Tibial nerve (tissue), 4 donors: ENCODE data around the gene NKX2-1.

Experiments used
- EP300 ChIP-seq, 2 donors: sonication (generic); formaldehyde crosslinking; IDR thresholded peaks; one replicate each; pipeline ENCODE4 v1.6.1; 2017; ENCODE audit warnings: antibody characterized with exemption in 2 of 2, mild to moderate bottlenecking in 1 of 2
- POLR2A ChIP-seq, 2 donors: fragments of 450-650 bp; IDR thresholded peaks; one replicate each; pipeline ENCODE4 v1.6.1; 2017; ENCODE audit warnings: antibody characterized with exemption in 2 of 2, mild to moderate bottlenecking in 2 of 2, moderate library complexity in 2 of 2
- TF ChIP-seq, protein P1 (sequence below), 5 experiments: fragments of 200-600 bp in 3 of 5; fragments of 450-650 bp in 2 of 5; sonication (generic) in 3 of 5; IDR thresholded peaks; one replicate each; pipeline ENCODE4 v1.5.1; 2016 to 2019; ENCODE audit warnings: antibody characterized with exemption in 5 of 5, mild to moderate bottlenecking in 3 of 5, moderate library complexity in 2 of 5

DNA sequence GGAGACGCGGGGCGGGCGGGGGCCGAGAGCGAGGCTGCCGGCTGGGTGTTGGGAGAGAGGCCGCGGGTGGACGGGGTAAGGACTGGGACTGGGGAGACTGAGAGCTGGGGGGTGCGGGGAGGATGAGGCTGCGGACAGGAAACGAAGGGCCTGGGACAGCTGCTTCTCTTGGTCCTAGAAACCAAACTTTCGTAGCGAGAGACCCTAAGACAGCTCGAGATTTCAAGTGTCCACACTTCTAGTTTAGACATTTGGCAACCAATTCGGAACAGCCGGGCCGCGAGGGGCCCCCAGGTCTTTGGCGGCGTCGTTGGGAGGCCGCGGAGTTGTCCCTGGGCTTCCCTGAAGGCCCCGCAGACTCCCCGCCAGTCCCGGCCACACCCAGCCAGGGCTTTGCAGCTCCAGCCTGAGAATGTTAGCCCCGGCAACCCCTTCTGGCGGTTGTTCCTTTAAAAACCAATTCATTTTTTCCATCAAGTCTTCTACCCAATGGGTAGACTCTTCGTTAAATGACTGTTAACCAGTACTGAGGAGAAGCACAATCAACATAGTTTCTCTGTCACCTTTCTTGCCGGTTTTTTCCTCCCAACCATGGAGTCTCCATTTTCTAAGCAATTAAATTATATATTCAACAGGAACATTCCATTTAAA, 11.5 kb downstream of the NKX2-1 start:
- TF ChIP-seq POLR2A (IDR thresholded peaks at IDR 0.05) (no peak), EP300 (IDR thresholded peaks at IDR 0.05) (no peak)
- TF ChIP-seq, protein P1, sequence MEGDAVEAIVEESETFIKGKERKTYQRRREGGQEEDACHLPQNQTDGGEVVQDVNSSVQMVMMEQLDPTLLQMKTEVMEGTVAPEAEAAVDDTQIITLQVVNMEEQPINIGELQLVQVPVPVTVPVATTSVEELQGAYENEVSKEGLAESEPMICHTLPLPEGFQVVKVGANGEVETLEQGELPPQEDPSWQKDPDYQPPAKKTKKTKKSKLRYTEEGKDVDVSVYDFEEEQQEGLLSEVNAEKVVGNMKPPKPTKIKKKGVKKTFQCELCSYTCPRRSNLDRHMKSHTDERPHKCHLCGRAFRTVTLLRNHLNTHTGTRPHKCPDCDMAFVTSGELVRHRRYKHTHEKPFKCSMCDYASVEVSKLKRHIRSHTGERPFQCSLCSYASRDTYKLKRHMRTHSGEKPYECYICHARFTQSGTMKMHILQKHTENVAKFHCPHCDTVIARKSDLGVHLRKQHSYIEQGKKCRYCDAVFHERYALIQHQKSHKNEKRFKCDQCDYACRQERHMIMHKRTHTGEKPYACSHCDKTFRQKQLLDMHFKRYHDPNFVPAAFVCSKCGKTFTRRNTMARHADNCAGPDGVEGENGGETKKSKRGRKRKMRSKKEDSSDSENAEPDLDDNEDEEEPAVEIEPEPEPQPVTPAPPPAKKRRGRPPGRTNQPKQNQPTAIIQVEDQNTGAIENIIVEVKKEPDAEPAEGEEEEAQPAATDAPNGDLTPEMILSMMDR (IDR thresholded peaks at IDR 0.05): no peak
